NOMO-1 (cell line): ENCODE results near the gene PJA1.

Experiments used
- DNase-seq, 2 experiments: peaks; one replicate each; lab custom pipeline; 2025; ENCODE audit not compliant: unreplicated experiment in 2 of 2; lab: John Stamatoyannopoulos, UW

Gene PJA1

DNA sequence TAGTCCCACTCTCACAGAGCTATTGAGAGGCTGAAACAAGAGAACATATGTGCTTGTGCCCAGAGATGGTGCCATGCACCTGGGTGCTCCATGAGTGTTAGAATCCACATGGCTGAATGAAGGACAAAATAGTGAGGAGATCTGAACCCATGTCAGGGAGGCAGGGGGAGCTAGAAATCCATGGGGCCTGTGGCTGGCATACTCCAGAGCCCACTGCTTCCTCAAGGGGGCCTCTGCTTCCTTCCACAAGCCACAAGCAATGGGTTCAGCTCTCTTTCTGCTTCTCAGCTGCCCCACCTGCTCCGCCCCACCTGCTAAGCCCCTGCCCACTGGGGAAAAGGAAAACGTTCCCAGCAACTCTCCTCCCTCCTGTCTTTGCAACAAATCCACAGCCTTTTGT is 46.1 kb downstream of the PJA1 start:
- DNase-seq: no peak

DNA sequence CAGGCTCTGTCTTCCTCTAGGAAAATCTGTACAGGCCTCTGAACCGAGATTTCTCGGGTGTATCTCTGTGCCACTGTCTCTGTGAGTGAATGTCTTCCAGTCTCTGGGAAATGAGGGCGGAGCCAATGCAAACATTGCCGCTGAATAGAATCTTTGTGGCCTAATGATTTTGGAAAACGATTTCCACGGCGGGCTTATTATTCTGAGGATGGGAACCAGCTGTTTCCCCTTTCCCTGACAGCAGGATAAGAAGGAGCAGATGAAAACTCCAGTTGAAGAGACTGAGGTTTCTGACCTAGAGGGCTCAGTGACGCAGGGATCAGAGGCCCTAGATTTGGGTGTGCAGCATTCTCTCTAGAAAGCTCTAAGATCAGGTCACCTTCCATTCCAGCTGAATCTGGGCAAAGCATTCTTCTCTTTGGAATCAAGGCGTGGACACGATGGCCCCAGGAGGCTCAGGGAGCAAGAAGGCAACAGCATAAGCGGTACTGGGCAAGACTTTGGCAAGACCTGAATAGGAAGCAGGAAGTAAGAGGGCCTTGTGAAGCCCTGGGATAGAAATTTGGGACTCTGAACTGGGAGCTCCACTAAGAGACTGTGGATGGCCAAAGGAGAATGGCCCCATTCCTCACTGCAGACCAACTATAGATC is 47.3 kb downstream of the PJA1 start:
- DNase-seq: no peak

DNA sequence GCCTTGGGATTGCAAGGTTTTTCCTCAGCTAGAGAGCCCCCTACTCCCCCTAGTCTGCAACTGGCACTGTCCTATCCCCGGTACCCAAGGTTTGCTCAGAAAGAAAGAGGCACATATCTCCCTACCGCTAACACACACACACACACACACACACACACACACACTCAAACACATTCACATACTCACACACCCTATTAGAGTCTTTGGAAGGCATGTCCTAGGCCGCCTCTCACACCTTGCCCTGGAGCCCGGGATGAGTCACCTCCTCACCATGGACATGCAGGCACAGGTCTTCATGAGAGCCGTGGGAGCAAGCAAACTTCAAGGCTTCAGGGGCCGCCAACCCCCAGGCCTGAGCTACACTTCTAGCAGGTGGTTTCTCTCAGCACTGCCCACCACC is 49.2 kb downstream of the PJA1 start:
- no peak for DNase-seq

DNA sequence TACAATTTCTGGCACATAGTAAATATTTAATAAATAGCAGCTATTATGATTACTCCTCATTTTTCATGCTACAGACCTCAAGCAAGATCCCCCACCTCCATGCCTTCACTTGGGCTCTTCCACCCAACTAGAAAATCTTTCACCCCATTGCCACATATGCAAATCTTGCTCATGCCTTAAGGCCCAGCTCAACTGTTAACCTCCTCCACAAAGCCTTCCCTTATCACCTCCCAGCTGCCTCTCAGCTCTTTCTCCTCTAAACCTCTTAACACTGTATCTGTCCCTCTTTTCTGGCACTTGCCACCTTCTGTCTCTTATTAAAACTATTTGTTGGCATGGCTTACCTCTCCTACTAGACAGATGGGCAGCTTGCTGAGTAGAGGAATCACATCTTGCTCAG is 51.5 kb downstream of the PJA1 start:
- DNase-seq: no peak
